HEK293 (cell line): ENCODE results near the gene SH3BP4.

Source experiments
- CTCF ChIA-PET: fragments of 350-600 bp; formaldehyde crosslinking; extraction: SDS; loops from one replicate; lab custom pipeline; 2021; ENCODE audit warnings: antibody characterized with exemption; lab: Yijun Ruan, JAX
- POLR2A ChIA-PET: fragments of 300-600 bp; formaldehyde crosslinking; extraction: SDS; loops from one replicate; lab custom pipeline; 2020; ENCODE audit warnings: antibody characterized with exemption, inconsistent platforms; lab: Yijun Ruan, JAX
- H3K27ac ChIP-seq: fragments of 200-500 bp; sonication (Bioruptor generic); 2 replicates; pipeline ENCODE4 v1.5.1; 2014; ENCODE audit warnings: low read depth, low read length, control low read depth, inconsistent platforms; ENCODE audit errors: extremely low read depth
- H3K36me3 ChIP-seq, 2 experiments: fragments of 200-500 bp in 1 of 2; sonication (Bioruptor generic) in 1 of 2; 1 replicate in 1 of 2; 2 replicates in 1 of 2; pipeline ENCODE4 v1.5.1; 2014 to 2017; ENCODE audit warnings: inconsistent platforms in 2 of 2, low read length in 2 of 2; ENCODE audit not compliant: control insufficient read depth in 2 of 2, insufficient read depth in 1 of 2
- H3K4me1 ChIP-seq: fragments of 200-500 bp; sonication (Bioruptor generic); 2 replicates; pipeline ENCODE4 v1.5.1; 2014; ENCODE audit warnings: mild to moderate bottlenecking, low read length, inconsistent platforms; ENCODE audit not compliant: control insufficient read depth, insufficient read depth
- H3K4me3 ChIP-seq: 2 replicates; pipeline ENCODE4 v1.5.1; 2011; ENCODE audit warnings: low read depth, mild to moderate bottlenecking, control low read depth, low read length, moderate library complexity
- H3K9me3 ChIP-seq: fragments of 200-500 bp; sonication (Bioruptor generic); 2 replicates; pipeline ENCODE4 v1.5.1; 2014; ENCODE audit warnings: low read depth, low read length, inconsistent platforms; ENCODE audit not compliant: control insufficient read depth, insufficient read depth
- EGR2 ChIP-seq: fragments of 450-650 bp; formaldehyde crosslinking; IDR thresholded peaks from 2 replicates; pipeline ENCODE4 v1.5.1; 2016; ENCODE audit warnings: low read depth, missing biosample characterization, missing genetic modification characterization
- FEZF1 ChIP-seq: fragments of 450-650 bp; formaldehyde crosslinking; IDR thresholded peaks from 2 replicates; pipeline ENCODE4 v1.5.1; 2016; ENCODE audit warnings: missing biosample characterization, missing genetic modification characterization
- SP3 ChIP-seq: fragments of 450-650 bp; formaldehyde crosslinking; IDR thresholded peaks from 2 replicates; pipeline ENCODE4 v1.5.1; 2016; ENCODE audit warnings: missing biosample characterization, missing genetic modification characterization
- YY2 ChIP-seq: fragments of 450-650 bp; formaldehyde crosslinking; IDR thresholded peaks from 2 replicates; pipeline ENCODE4 v1.5.1; 2016; ENCODE audit warnings: missing biosample characterization, missing genetic modification characterization
- ZFHX2 ChIP-seq: fragments of 450-650 bp; formaldehyde crosslinking; conservative IDR thresholded peaks from 2 replicates; pipeline ENCODE4 v1.5.1; 2016; ENCODE audit warnings: missing biosample characterization, missing genetic modification characterization
- ZIC2 ChIP-seq: fragments of 450-650 bp; formaldehyde crosslinking; IDR thresholded peaks from 2 replicates; pipeline ENCODE4 v1.5.1; 2016; ENCODE audit warnings: missing biosample characterization, missing genetic modification characterization
- ZNF214 ChIP-seq: fragments of 450-650 bp; formaldehyde crosslinking; IDR thresholded peaks from 2 replicates; pipeline ENCODE4 v1.5.1; 2017; ENCODE audit warnings: missing biosample characterization, mild to moderate bottlenecking, missing genetic modification characterization, borderline replicate concordance
- ZNF473 ChIP-seq: fragments of 450-650 bp; formaldehyde crosslinking; IDR thresholded peaks from 2 replicates; pipeline ENCODE4 v1.5.1; 2017; ENCODE audit warnings: missing biosample characterization, missing genetic modification characterization
- ZNF48 ChIP-seq: fragments of 450-650 bp; formaldehyde crosslinking; IDR thresholded peaks from 2 replicates; pipeline ENCODE4 v1.5.1; 2016; ENCODE audit warnings: missing biosample characterization, missing genetic modification characterization
- ZNF585B ChIP-seq: fragments of 450-650 bp; formaldehyde crosslinking; IDR thresholded peaks from 2 replicates; pipeline ENCODE4 v1.5.1; 2016; ENCODE audit warnings: missing biosample characterization, missing genetic modification characterization
- ZNF629 ChIP-seq: fragments of 450-650 bp; formaldehyde crosslinking; IDR thresholded peaks from 2 replicates; pipeline ENCODE4 v1.5.1; 2017; ENCODE audit warnings: missing biosample characterization, missing genetic modification characterization
- ZNF654 ChIP-seq: fragments of 450-650 bp; formaldehyde crosslinking; IDR thresholded peaks from 2 replicates; pipeline ENCODE4 v1.5.1; 2016; ENCODE audit warnings: low read depth, missing biosample characterization, missing genetic modification characterization
- ZNF777 ChIP-seq: fragments of 450-650 bp; formaldehyde crosslinking; IDR thresholded peaks from 2 replicates; pipeline ENCODE4 v1.5.1; 2017; ENCODE audit warnings: missing biosample characterization, missing genetic modification characterization, borderline replicate concordance
- ZNF843 ChIP-seq: fragments of 450-650 bp; formaldehyde crosslinking; IDR thresholded peaks from 2 replicates; pipeline ENCODE4 v1.5.1; 2016; ENCODE audit warnings: missing biosample characterization, missing genetic modification characterization
- TF ChIP-seq, protein P1 (sequence below): fragments of 450-650 bp; formaldehyde crosslinking; IDR thresholded peaks from 2 replicates; pipeline ENCODE4 v1.5.1; 2016; ENCODE audit warnings: missing biosample characterization, missing genetic modification characterization, low read depth
- TF ChIP-seq, protein P2 (sequence below): fragments of 450-650 bp; formaldehyde crosslinking; IDR thresholded peaks from 2 replicates; pipeline ENCODE4 v1.5.1; 2016; ENCODE audit warnings: missing biosample characterization, missing genetic modification characterization
- TF ChIP-seq, protein P3 (sequence below): fragments of 450-650 bp; formaldehyde crosslinking; IDR thresholded peaks from 2 replicates; pipeline ENCODE4 v1.5.1; 2016; ENCODE audit warnings: missing biosample characterization, missing genetic modification characterization
- TF ChIP-seq, protein P4 (sequence below): fragments of 450-650 bp; formaldehyde crosslinking; IDR thresholded peaks from 2 replicates; pipeline ENCODE4 v1.5.1; 2017; ENCODE audit warnings: missing biosample characterization, missing genetic modification characterization
- TF ChIP-seq, protein P5 (sequence below): fragments of 450-650 bp; formaldehyde crosslinking; IDR thresholded peaks from 2 replicates; pipeline ENCODE4 v1.5.1; 2016; ENCODE audit warnings: missing biosample characterization, missing genetic modification characterization
- TF ChIP-seq, protein P6 (sequence below): fragments of 450-650 bp; formaldehyde crosslinking; IDR thresholded peaks from 2 replicates; pipeline ENCODE4 v1.5.1; 2016; ENCODE audit warnings: missing biosample characterization, missing genetic modification characterization
- TF ChIP-seq, protein P7 (sequence below): IDR thresholded peaks from 2 replicates; pipeline ENCODE4 v1.6.1; 2011; ENCODE audit warnings: mild to moderate bottlenecking, low read depth, low read length, borderline replicate concordance

The SH3BP4 gene

DNA sequence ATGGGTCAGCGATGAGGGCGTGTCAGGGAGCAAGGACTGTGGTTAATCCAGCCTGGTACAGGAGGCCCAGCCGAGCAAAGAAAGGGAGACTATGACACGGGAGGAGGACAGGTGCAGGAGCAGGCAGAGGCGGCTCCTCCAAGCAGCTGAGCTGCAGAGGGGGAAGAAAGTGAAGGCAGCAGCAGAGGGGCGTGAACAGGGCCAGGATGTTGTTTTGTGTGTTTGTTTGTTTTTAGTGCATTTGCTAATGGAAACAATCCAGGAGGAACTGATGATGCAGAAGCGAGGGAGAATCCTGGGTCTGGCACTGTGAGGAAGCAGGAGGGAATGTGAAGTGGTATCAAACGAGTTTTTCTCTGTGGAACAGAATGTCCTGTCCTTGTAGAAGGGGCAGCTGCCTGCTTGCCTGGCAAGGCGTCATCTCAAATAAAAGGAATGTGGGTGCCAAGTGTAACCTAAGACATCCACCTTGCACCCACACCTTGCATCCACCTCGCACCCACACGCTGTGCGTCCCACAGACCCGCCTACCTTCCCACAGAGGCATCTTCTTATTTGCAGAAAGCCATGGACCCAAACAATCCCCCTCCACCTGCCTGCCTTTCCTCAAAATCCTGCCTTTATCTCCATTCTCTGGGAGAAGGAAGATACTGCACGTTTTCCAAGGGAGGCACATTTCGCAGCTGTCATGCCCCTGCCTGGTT lies 134.8 kb downstream of the SH3BP4 start:
- H3K4me3 ChIP-seq: no peak overlapping the region
- TF ChIP-seq, protein P1, sequence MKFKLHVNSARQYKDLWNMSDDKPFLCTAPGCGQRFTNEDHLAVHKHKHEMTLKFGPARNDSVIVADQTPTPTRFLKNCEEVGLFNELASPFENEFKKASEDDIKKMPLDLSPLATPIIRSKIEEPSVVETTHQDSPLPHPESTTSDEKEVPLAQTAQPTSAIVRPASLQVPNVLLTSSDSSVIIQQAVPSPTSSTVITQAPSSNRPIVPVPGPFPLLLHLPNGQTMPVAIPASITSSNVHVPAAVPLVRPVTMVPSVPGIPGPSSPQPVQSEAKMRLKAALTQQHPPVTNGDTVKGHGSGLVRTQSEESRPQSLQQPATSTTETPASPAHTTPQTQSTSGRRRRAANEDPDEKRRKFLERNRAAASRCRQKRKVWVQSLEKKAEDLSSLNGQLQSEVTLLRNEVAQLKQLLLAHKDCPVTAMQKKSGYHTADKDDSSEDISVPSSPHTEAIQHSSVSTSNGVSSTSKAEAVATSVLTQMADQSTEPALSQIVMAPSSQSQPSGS (tag by site-specific recombination): no peak
- TF ChIP-seq ZNF585B: no peak
- peak; percentile 71 for TF ChIP-seq ZFHX2 (tag by site-specific recombination)
- TF ChIP-seq ZNF48 (tag by site-specific recombination): no peak
- TF ChIP-seq EGR2: peak; percentile 78
- TF ChIP-seq, protein P2, sequence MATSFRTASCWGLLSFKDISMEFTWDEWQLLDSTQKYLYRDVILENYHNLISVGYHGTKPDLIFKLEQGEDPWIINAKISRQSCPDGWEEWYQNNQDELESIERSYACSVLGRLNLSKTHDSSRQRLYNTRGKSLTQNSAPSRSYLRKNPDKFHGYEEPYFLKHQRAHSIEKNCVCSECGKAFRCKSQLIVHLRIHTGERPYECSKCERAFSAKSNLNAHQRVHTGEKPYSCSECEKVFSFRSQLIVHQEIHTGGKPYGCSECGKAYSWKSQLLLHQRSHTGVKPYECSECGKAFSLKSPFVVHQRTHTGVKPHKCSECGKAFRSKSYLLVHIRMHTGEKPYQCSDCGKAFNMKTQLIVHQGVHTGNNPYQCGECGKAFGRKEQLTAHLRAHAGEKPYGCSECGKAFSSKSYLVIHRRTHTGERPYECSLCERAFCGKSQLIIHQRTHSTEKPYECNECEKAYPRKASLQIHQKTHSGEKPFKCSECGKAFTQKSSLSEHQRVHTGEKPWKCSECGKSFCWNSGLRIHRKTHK (tag by site-specific recombination): no peak
- TF ChIP-seq, protein P3, sequence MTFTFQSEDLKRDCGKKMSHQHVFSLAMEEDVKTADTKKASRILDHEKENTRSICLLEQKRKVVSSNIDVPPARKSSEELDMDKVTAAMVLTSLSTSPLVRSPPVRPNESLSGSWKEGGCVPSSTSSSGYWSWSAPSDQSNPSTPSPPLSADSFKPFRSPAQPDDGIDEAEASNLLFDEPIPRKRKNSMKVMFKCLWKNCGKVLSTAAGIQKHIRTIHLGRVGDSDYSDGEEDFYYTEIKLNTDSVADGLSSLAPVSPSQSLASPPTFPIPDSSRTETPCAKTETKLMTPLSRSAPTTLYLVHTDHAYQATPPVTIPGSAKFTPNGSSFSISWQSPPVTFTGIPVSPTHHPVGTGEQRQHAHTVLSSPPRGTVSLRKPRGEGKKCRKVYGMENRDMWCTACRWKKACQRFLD (tag by site-specific recombination): no peak
- TF ChIP-seq ZNF473: no peak
- TF ChIP-seq, protein P4, sequence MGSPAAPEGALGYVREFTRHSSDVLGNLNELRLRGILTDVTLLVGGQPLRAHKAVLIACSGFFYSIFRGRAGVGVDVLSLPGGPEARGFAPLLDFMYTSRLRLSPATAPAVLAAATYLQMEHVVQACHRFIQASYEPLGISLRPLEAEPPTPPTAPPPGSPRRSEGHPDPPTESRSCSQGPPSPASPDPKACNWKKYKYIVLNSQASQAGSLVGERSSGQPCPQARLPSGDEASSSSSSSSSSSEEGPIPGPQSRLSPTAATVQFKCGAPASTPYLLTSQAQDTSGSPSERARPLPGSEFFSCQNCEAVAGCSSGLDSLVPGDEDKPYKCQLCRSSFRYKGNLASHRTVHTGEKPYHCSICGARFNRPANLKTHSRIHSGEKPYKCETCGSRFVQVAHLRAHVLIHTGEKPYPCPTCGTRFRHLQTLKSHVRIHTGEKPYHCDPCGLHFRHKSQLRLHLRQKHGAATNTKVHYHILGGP (tag by site-specific recombination): no peak
- no peaks in the 10 kb centered on the region for H3K36me3 ChIP-seq
- CTCF ChIA-PET: no interaction called here
- POLR2A ChIA-PET: no interaction called here
- H3K4me1 ChIP-seq: no peaks in the 10 kb centered on the region
- no peak overlapping the region for H3K27ac ChIP-seq
- no peaks in the 10 kb centered on the region for H3K9me3 ChIP-seq

DNA sequence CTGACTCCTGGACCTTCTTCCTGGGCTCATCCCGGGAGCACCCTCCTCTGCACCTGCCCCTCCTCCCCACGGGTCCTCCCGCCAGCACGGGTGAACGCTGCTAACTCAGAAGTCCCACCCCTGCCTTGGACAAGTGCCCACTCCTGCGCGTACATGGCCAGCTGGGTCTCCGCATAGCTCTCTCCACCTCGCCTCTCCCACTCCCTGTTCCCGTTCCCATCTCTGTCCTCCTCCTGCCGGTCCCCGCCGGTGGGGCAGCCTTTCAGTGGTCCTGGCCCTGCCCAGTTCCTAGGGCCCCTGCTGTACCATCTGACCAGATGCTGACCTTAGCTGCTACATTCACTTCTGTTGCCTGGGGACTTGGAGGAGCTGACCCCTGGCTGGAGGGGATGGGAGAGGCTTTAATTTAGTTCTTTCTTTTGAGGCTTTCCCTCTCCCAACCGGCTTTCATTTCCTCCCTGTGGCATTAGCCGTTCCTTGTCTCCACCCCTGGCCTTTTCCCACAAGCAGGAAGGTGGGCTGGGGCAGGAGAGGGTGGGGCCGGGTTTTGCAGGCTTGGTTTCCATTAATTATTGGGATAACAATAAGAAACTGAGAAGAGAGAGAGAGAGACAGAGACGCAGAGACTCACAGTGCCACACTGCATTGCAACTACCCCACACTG lies 136.1 kb downstream of the SH3BP4 start:
- POLR2A ChIA-PET: no interaction called here
- no peaks in the 10 kb centered on the region for H3K36me3 ChIP-seq
- H3K27ac ChIP-seq: no peak overlapping the region
- no peak overlapping the region for H3K4me3 ChIP-seq
- no peaks in the 10 kb centered on the region for H3K9me3 ChIP-seq
- H3K4me1 ChIP-seq: no peaks in the 10 kb centered on the region
- TF ChIP-seq SP3 (tag by site-specific recombination) (no peak), YY2 (tag by site-specific recombination) (no peak)
- TF ChIP-seq, protein P5, sequence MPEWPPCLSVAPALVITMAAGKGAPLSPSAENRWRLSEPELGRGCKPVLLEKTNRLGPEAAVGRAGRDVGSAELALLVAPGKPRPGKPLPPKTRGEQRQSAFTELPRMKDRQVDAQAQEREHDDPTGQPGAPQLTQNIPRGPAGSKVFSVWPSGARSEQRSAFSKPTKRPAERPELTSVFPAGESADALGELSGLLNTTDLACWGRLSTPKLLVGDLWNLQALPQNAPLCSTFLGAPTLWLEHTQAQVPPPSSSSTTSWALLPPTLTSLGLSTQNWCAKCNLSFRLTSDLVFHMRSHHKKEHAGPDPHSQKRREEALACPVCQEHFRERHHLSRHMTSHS: no peak
- TF ChIP-seq, all 188 proteins: peak for 0
- CTCF ChIA-PET: interaction anchor here (0.7 kb wide), 1 partner anchor 130 kb away, joined by 3 read pairs; no protein-coding TSS in a partner anchor

DNA sequence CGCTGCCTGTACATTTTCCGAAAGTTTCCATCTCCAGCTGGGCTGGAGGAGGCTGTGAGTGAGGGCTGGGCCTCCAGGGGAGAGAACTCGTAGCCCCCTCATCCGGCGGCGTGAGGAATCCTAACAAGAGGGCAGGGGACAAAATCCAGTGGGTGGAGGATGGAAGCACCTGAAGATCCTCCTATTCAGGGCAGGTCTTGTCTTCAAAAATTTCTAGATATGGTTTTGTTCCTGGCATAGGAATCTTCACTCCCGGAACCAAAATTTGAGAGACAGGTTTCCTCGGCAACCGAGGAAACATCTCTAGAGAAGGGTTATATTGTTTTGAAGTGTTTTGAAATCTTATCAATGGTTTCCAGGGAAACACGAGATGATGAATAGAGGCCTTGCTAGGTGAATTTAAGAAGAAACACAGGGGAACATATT lies 136.7 kb downstream of the SH3BP4 start:
- no peak overlapping the region for H3K27ac ChIP-seq
- POLR2A ChIA-PET: no interaction called here
- no peaks in the 10 kb centered on the region for H3K9me3 ChIP-seq
- no peak overlapping the region for H3K4me3 ChIP-seq
- H3K36me3 ChIP-seq: no peaks in the 10 kb centered on the region
- no peaks in the 10 kb centered on the region for H3K4me1 ChIP-seq
- CTCF ChIA-PET: interaction anchor here (0.9 to 1.2 kb wide), 2 partner anchors 19 to 543 kb away, joined by 3 read pairs; no protein-coding TSS in a partner anchor
- TF ChIP-seq, protein P6, sequence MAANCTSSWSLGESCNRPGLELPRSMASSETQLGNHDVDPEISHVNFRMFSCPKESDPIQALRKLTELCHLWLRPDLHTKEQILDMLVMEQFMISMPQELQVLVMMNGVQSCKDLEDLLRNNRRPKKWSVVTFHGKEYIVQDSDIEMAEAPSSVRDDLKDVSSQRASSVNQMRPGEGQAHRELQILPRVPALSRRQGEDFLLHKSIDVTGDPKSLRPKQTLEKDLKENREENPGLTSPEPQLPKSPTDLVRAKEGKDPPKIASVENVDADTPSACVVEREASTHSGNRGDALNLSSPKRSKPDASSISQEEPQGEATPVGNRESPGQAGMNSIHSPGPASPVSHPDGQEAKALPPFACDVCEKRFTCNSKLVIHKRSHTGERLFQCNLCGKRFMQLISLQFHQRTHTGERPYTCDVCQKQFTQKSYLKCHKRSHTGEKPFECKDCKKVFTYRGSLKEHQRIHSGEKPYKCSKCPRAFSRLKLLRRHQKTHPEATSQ (tag by site-specific recombination): no peak
- TF ChIP-seq ZNF843 (tag by site-specific recombination) (no peak), ZNF629 (no peak), ZNF777 (tag by site-specific recombination) (no peak), ZNF214 (tag by site-specific recombination) (no peak), FEZF1 (tag by site-specific recombination) (no peak), ZNF654 (tag by site-specific recombination) (no peak), ZIC2 (tag by site-specific recombination) (no peak), SP3 (tag by site-specific recombination) (no peak)
- TF ChIP-seq, protein P7, sequence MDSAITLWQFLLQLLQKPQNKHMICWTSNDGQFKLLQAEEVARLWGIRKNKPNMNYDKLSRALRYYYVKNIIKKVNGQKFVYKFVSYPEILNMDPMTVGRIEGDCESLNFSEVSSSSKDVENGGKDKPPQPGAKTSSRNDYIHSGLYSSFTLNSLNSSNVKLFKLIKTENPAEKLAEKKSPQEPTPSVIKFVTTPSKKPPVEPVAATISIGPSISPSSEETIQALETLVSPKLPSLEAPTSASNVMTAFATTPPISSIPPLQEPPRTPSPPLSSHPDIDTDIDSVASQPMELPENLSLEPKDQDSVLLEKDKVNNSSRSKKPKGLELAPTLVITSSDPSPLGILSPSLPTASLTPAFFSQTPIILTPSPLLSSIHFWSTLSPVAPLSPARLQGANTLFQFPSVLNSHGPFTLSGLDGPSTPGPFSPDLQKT: no peak
